GM19372 (cell line): Measurements from ENCODE around the gene SPESP1.

Experiments used
- ATAC-seq: cut with Tn5 transposase; IDR thresholded peaks from one replicate; pipeline ENCODE4 v1.9.1; 2021; ENCODE audit warnings: mild to moderate bottlenecking, low read depth, moderate library complexity; ENCODE audit not compliant: unreplicated experiment

SPESP1 gene

DNA sequence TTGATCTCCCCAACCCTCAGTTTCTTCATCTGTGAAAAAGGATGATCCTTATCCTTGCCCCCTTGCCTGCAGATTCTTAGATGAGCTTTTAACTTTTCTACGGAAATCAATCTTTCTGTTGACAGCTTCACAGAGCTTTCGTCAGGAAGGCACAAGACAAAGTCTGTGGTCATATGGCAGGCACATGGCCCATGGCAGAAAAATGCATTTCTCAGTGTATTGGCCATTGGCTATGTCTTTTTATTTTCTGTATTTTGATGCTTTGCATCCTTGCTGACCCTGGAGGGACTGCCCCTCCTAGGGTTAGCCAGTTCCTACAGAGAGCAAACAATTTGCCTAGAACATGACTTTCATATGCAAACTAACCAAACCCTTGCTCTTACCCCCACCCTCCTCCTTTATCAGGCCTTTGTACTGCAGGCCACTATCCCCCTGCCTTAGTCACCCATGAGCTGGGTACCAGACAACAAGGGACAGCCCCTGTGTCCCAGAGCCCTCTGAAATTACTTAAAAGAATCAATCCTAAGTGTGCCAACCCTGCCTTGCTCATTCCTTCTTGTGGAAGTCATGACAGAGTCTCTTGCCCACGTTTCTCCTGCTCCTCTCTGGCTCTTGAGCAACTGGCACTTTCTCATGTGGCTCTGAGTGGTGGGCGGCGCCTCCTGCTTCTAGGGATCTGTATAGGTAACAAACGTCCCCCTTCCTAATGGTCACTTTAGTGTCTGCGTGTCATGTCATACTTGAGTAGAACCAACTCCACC, 60.1 kb downstream of the SPESP1 start:
- ATAC-seq, result no peak

DNA sequence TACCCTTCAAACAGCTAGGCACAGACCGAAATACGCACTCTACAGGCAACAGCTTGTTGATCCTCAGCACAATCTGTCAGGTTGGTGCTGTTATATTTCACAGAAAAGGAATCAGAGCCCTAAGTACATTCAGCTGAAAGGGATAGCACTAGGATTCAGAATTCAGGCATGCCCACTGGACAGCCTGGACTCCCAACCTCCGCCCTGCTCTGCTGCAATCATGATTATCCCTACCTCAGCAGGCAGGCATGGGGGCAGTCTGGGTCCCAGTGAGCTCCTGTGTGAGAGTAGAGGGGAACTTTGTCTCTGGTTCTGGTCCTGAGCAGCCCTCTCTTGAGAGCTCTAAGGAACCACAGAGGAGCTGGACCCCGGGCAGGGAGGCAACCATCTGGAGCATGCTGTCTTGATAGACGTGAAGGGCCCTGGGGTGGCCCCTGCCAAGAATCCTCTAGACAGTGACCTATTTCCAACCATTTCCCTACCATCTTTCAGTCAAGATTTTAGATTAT, 60.7 kb downstream of the SPESP1 start:
- no peak for ATAC-seq

DNA sequence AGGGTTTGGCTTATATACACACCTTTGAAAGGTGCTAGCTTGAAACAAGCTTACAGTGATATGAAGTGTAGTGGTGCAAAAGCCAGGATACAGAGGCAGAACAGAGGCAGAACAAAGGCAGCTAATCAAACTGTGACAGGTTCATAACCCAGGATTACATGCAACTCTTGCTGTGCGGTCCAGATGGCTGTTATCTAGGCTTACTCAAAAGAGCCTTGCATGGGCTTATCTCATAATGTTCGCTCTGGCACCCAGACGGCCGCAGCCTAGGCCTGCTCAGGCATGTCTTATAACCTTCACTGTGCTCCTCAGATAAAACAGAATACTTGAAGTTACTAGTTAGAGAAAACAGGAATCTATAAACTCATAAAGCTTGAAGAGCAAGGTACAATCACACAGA, 61.4 kb downstream of the SPESP1 start:
- ATAC-seq, result no peak

DNA sequence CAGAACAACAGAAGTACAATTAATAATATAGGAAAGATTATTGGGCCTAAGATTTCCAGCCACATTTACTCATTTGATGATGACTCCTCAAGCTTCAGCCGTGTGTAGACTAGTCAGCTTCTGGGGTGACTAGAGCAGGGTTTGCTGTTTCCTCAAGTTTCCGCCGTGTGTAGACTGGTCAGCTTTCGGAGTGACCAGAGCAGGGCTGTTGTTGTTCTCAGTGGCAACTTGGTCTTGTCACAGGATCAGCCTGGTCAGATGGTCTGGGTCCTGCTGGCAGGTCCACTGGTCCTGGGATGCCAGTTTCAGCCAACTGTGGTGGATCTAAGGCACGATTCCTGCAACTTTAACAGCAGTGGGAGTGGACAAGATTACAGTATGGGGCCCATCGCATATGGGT, 62.4 kb downstream of the SPESP1 start:
- ATAC-seq, result no peak

- ATAC-seq, result no peak
These were observed 63.0 kb downstream of the SPESP1 start for GRCh38 chr15:68993276-68993675.

DNA sequence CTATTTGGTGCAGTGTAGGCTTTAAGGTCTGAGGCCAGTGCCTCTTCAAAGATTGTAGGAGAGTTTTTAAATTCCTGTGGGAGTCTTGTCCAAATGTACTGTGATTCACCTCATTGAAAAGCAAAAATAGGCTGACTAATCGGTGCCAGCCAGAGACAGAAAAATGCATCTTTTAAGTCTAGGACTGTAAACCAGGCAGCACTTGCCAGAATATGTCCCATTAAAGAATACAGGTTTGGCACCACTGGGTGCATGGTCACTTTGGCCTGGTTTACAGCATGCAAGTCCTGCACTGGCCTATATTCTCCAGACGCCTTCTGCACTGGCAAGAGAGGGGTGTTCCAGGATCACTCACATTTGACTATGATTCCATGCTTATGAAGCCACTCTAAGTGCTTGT, 63.8 kb downstream of the SPESP1 start:
- no peak for ATAC-seq

DNA sequence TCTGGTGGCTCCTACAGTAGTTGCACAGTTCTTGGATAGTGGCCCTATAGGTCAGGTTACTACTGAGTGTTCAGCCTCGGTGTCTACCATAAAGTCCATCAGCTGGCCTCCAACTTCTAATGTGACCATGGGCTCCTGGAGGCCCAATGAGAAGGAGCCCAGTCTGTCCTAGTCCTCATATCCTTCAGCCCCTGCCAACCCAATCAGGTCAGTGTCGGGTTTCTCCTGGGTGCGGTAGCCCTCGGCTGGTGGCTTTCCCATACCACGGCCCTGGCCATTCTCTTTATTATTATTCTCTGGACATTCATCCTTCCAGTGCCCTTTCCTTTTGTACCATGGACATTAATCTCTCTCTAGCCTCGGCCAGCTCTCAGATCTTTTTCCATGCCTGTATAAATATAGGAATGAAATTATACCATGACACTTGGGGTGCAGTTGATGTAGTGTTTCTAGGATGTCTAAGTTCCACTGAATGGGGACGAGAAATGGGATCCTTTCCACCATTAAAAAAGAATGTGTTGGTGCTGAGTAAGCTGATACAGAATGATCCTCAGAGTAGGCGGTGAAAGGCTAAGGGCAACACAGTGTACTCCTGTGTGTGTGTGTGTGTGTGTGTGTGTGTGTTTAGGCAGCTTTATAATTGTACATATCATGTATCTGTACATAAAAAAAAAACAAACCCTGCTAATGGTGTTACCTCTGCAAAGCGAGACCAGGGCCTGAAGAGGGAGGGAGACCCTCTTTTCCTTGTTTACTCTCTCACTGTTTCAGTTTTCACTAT, 64.8 kb downstream of the SPESP1 start:
- ATAC-seq, result no peak
